Measurements from ENCODE around the gene MAP7D1. TPM values are rescaled to one million over a fixed set of nuclear protein-coding genes. Genes with fewer than 3 reads are reported as not detected.
A peak's percentile ranks its signal among the peaks of the same experiment; 100 is the strongest.

MAP7D1 gene
- total RNA-seq, 4 donors from 2014 or later = 376 to 967 (median 474) TPM

GRCh38 chr1:36151134-36151844 is 4.7 kb upstream of the MAP7D1 start:
- Histone ChIP-seq H3K4me1 (peaks cover 45 to 61% of the 10 kb centered on the region in 2 donors), H3K27me3 (no peaks in the 10 kb centered on the region), H3K36me3 (peaks cover 0 to 4% of the 10 kb centered on the region in 2 donors), H3K27ac (peak overlapping the region; percentile 90 to 100 (median 98)), H3K9me3 (no peaks in the 10 kb centered on the region), H3K4me3 (peak overlapping the region in 3 of 4 donors; percentile 14 to 38 (median 22))
- DNase-seq = no peak
- ATAC-seq = no peak
- in situ Hi-C loops (cut with MboI; ENCODE audit: low sequenced_read_pairs in 4 of 4) = loop anchor here in 3 of 4 donors (5.0 to 10.0 kb wide), 3 partner anchors 36 to 136 kb away; no protein-coding TSS in a partner anchor
- TF ChIP-seq POLR2A (IDR thresholded peaks at IDR 0.05) (no peak), CTCF (IDR thresholded peaks at IDR 0.05 in 4 of 5, conservative IDR thresholded peaks at IDR 0.05 in 1 of 5) (no peak)
- intact Hi-C loops (cut with DNase I; ENCODE audit: low total_unique reads) = no loop called here

GRCh38 chr1:36151845-36152203 is 4.1 kb upstream of the MAP7D1 start:
- H3K27ac ChIP-seq = peak overlapping the region; percentile 90 to 100 (median 98)
- TF ChIP-seq CTCF (IDR thresholded peaks at IDR 0.05 in 4 of 5, conservative IDR thresholded peaks at IDR 0.05 in 1 of 5) (no peak), POLR2A (IDR thresholded peaks at IDR 0.05) (no peak)
- H3K4me1 ChIP-seq = peaks cover 42 to 60% of the 10 kb centered on the region in 2 donors
- intact Hi-C loops (cut with DNase I; ENCODE audit: low total_unique reads) (no loop called here), in situ Hi-C loops (cut with MboI; ENCODE audit: low sequenced_read_pairs in 4 of 4) (loop anchor here in 3 of 4 donors (5.0 to 10.0 kb wide), 3 partner anchors 35 to 135 kb away; no protein-coding TSS in a partner anchor)
- no peaks in the 10 kb centered on the region for H3K27me3 ChIP-seq
- DNase-seq (peak in 1 of 2 donors; percentile 30), ATAC-seq (no peak)
- H3K36me3 ChIP-seq = peaks cover 0 to 3% of the 10 kb centered on the region in 2 donors
- H3K9me3 ChIP-seq = no peaks in the 10 kb centered on the region
- no peak overlapping the region for H3K4me3 ChIP-seq

GRCh38 chr1:36153476-36153875 is 2.5 kb upstream of the MAP7D1 start:
- DNase-seq = no peak
- Histone ChIP-seq H3K36me3 (no peaks in the 10 kb centered on the region), H3K4me3 (no peak overlapping the region), H3K4me1 (peaks cover 47 to 56% of the 10 kb centered on the region in 2 donors), H3K9me3 (no peaks in the 10 kb centered on the region), H3K27ac (peak overlapping the region; percentile 90 to 100 (median 98)), H3K27me3 (no peaks in the 10 kb centered on the region)
- in situ Hi-C loops (cut with MboI; ENCODE audit: low sequenced_read_pairs in 4 of 4) = loop anchor here in 3 of 4 donors (5.0 to 10.0 kb wide), 3 partner anchors 34 to 134 kb away; no protein-coding TSS in a partner anchor
- no peak for ATAC-seq
- intact Hi-C loops (cut with DNase I; ENCODE audit: low total_unique reads) = no loop called here
- no peak for TF ChIP-seq POLR2A (IDR thresholded peaks at IDR 0.05)
- no peak for TF ChIP-seq CTCF (IDR thresholded peaks at IDR 0.05 in 4 of 5, conservative IDR thresholded peaks at IDR 0.05 in 1 of 5)

- no peak for TF ChIP-seq CTCF (IDR thresholded peaks at IDR 0.05 in 4 of 5, conservative IDR thresholded peaks at IDR 0.05 in 1 of 5)
- no peak for TF ChIP-seq POLR2A (IDR thresholded peaks at IDR 0.05)
- Histone ChIP-seq H3K4me1 (peaks cover 51 to 59% of the 10 kb centered on the region in 2 donors), H3K27me3 (no peaks in the 10 kb centered on the region), H3K9me3 (no peaks in the 10 kb centered on the region), H3K27ac (peak overlapping the region in 3 of 4 donors; percentile 98 to 100 (median 100)), H3K36me3 (no peaks in the 10 kb centered on the region), H3K4me3 (no peak overlapping the region)
- in situ Hi-C loops (cut with MboI; ENCODE audit: low sequenced_read_pairs in 4 of 4) = loop anchor here in 3 of 4 donors (5.0 to 10.0 kb wide), 3 partner anchors 33 to 133 kb away; no protein-coding TSS in a partner anchor
- DNase-seq = no peak
- no peak for ATAC-seq
- intact Hi-C loops (cut with DNase I; ENCODE audit: low total_unique reads) = no loop called here
These were observed 1.6 kb upstream of the MAP7D1 start for GRCh38 chr1:36154335-36154734.
